H9 (cell line): Measurements from ENCODE around the gene ZBTB7A. TPM values are rescaled to one million over a fixed set of nuclear protein-coding genes. Genes with fewer than 3 reads are reported as not detected.
A peak's percentile ranks its signal among the peaks of the same experiment; 100 is the strongest.

Experiments
- DNase-seq: peaks from one replicate; pipeline ENCODE4 v3.0.0-alpha.2; 2017
- H2AFZ ChIP-seq: one replicate; pipeline ENCODE4 v1.6.1; 2013; ENCODE audit warnings: mild to moderate bottlenecking, low read length, control low read depth, moderate library complexity
- H2AK5ac ChIP-seq: 2 replicates; pipeline ENCODE4 v1.6.1; 2013; ENCODE audit warnings: low read length, control low read depth, mixed read lengths; ENCODE audit not compliant: insufficient read length
- H2BK120ac ChIP-seq: one replicate; pipeline ENCODE4 v1.6.1; 2013; ENCODE audit warnings: low read depth, mild to moderate bottlenecking, low read length, control low read depth, inconsistent platforms; ENCODE audit not compliant: poor library complexity, severe bottlenecking
- H2BK12ac ChIP-seq: 2 replicates; pipeline ENCODE4 v1.6.1; 2013; ENCODE audit warnings: low read length, control low read depth, mixed read lengths, low read depth; ENCODE audit not compliant: insufficient read length
- H2BK15ac ChIP-seq: 2 replicates; pipeline ENCODE4 v1.6.1; 2013; ENCODE audit warnings: low read depth, low read length, control low read depth
- H2BK20ac ChIP-seq: one replicate; pipeline ENCODE4 v1.6.1; 2013; ENCODE audit warnings: low read depth, mild to moderate bottlenecking, low read length, control low read depth, inconsistent platforms; ENCODE audit not compliant: poor library complexity, severe bottlenecking
- H2BK5ac ChIP-seq: 2 replicates; pipeline ENCODE4 v1.6.1; 2013; ENCODE audit warnings: low read length, control low read depth, mixed read lengths; ENCODE audit not compliant: insufficient read length
- H3K14ac ChIP-seq: 2 replicates; pipeline ENCODE4 v1.6.1; 2013; ENCODE audit warnings: low read length, control low read depth; ENCODE audit not compliant: insufficient read depth
- H3K18ac ChIP-seq: 2 replicates; pipeline ENCODE4 v1.6.1; 2013; ENCODE audit warnings: low read depth, mild to moderate bottlenecking, mixed read lengths, low read length, control low read depth; ENCODE audit not compliant: insufficient read length
- H3K23ac ChIP-seq: 2 replicates; pipeline ENCODE4 v1.6.1; 2013; ENCODE audit warnings: low read length, control low read depth, mixed read lengths, low read depth; ENCODE audit not compliant: insufficient read length
- H3K23me2 ChIP-seq: 2 replicates; pipeline ENCODE4 v1.6.1; 2013; ENCODE audit warnings: low read depth, mild to moderate bottlenecking, mixed read lengths, low read length, control low read depth; ENCODE audit not compliant: insufficient read length, poor library complexity, severe bottlenecking
- H3K27ac ChIP-seq: 2 replicates; pipeline ENCODE4 v1.5.1; 2013; ENCODE audit warnings: low read length, control low read depth, mixed read lengths, low read depth; ENCODE audit not compliant: insufficient read length
- H3K27me3 ChIP-seq: 2 replicates; pipeline ENCODE4 v1.6.1; 2013; ENCODE audit warnings: low read length, control low read depth, inconsistent platforms; ENCODE audit not compliant: insufficient read depth
- H3K4ac ChIP-seq: 2 replicates; pipeline ENCODE4 v1.6.1; 2013; ENCODE audit warnings: low read depth, mild to moderate bottlenecking, control low read depth, inconsistent platforms, low read length, moderate library complexity
- H3K4me1 ChIP-seq: 2 replicates; pipeline ENCODE4 v1.6.1; 2013; ENCODE audit warnings: low read length, control low read depth, inconsistent platforms; ENCODE audit not compliant: insufficient read depth
- H3K4me2 ChIP-seq: 2 replicates; pipeline ENCODE4 v1.6.1; 2013; ENCODE audit warnings: low read length, control low read depth, mixed read lengths; ENCODE audit not compliant: insufficient read length, insufficient read depth
- H3K56ac ChIP-seq: 2 replicates; pipeline ENCODE4 v1.6.1; 2013; ENCODE audit warnings: low read depth, mild to moderate bottlenecking, mixed read lengths, low read length, control low read depth; ENCODE audit not compliant: insufficient read length
- H3K79me1 ChIP-seq: 2 replicates; pipeline ENCODE4 v1.6.1; 2013; ENCODE audit warnings: low read depth, mild to moderate bottlenecking, moderate library complexity, low read length, control low read depth, inconsistent platforms; ENCODE audit not compliant: insufficient read depth, poor library complexity, severe bottlenecking
- H3K79me2 ChIP-seq: 2 replicates; pipeline ENCODE4 v1.6.1; 2013; ENCODE audit warnings: low read length, control low read depth, inconsistent platforms; ENCODE audit not compliant: insufficient read depth
- H3K9ac ChIP-seq: 2 replicates; pipeline ENCODE4 v1.6.1; 2013; ENCODE audit warnings: low read length, control low read depth, mixed read lengths; ENCODE audit not compliant: insufficient read length; ENCODE audit errors: extremely low read depth
- H3K9me3 ChIP-seq: one replicate; pipeline ENCODE4 v1.6.1; 2013; ENCODE audit warnings: low read depth, low read length, inconsistent platforms; ENCODE audit not compliant: control insufficient read depth
- H3T11ph ChIP-seq: one replicate; pipeline ENCODE4 v1.6.1; 2013; ENCODE audit warnings: mild to moderate bottlenecking, low read length, control low read depth, inconsistent platforms
- H4K20me1 ChIP-seq: one replicate; pipeline ENCODE4 v1.6.1; 2013; ENCODE audit not compliant: control insufficient read depth, insufficient read length, insufficient read depth
- H4K5ac ChIP-seq: 2 replicates; pipeline ENCODE4 v1.6.1; 2013; ENCODE audit warnings: low read depth, mild to moderate bottlenecking, mixed read lengths, low read length, control low read depth; ENCODE audit not compliant: insufficient read length
- H4K8ac ChIP-seq: replicated peaks from 2 replicates; pipeline ENCODE4 v1.6.1; 2013; ENCODE audit warnings: low read length, control low read depth, mixed read lengths, low read depth; ENCODE audit not compliant: insufficient read length
- H4K91ac ChIP-seq: 2 replicates; pipeline ENCODE4 v1.6.1; 2013; ENCODE audit warnings: low read depth, mild to moderate bottlenecking, moderate library complexity, mixed read lengths, low read length, control low read depth; ENCODE audit not compliant: insufficient read length
- H3K27ac Mint-ChIP-seq, 3 experiments: 2 replicates in 2 of 3; 3 replicates in 1 of 3; pipeline ENCODE4 v1.8.0; 2020 to 2021; ENCODE audit warnings: mixed read lengths in 3 of 3, mild to moderate bottlenecking in 1 of 3, moderate library complexity in 1 of 3
- H3K27me3 Mint-ChIP-seq: 2 replicates; pipeline ENCODE4 v1.8.0; 2021; ENCODE audit warnings: low read depth, mild to moderate bottlenecking, moderate library complexity, mixed read lengths
- H3K36me3 Mint-ChIP-seq, 3 experiments: 2 replicates in 2 of 3; 3 replicates in 1 of 3; pipeline ENCODE4 v1.8.0; 2020 to 2021; ENCODE audit warnings: low read depth in 3 of 3, mixed read lengths in 3 of 3; ENCODE audit not compliant: insufficient read depth in 1 of 3
- H3K4me1 Mint-ChIP-seq, 2 experiments: 2 replicates each; pipeline ENCODE4 v1.8.0; 2020; ENCODE audit warnings: mixed read lengths in 2 of 2
- H3K4me3 Mint-ChIP-seq, 2 experiments: 2 replicates in 1 of 2; 3 replicates in 1 of 2; pipeline ENCODE4 v1.8.0; 2020 to 2021; ENCODE audit warnings: mild to moderate bottlenecking in 2 of 2, mixed read lengths in 2 of 2, moderate library complexity in 1 of 2
- H3K9me3 Mint-ChIP-seq, 2 experiments: 2 replicates in 1 of 2; 3 replicates in 1 of 2; pipeline ENCODE4 v1.8.0; 2020; ENCODE audit warnings: mild to moderate bottlenecking in 2 of 2, mixed read lengths in 2 of 2, moderate library complexity in 1 of 2
- CTCF ChIP-seq: fragments of 200-600 bp; sonication (generic); conservative IDR thresholded peaks from 3 replicates; pipeline ENCODE4 v1.8.0; 2021; ENCODE audit warnings: antibody characterized with exemption, mild to moderate bottlenecking
- WGBS: extraction: QIAGEN DNeasy Blood & Tissue Kit; methylation state at CpG from one replicate; pipeline ENCODE4 v1.1.7; 2013; ENCODE audit warnings: missing lambda C conversion rate, low lambda C conversion rate, mixed read lengths; ENCODE audit not compliant: insufficient read length; ENCODE audit errors: extremely low coverage; 5-methylcytosine and 5-hydroxymethylcytosine counted together
- total RNA-seq: library from RNA; stranded (reverse); gene quantifications from 2 replicates; pipeline ENCODE4 v1.2.1, GENCODE V29; 2021

The ZBTB7A gene
- total RNA-seq, 1 experiment from 2014 or later: 24.9 TPM

- Mint-ChIP-seq H3K27ac (peak overlapping the region in 1 of 3 experiments; percentile 44; a peak in 1 of 7 replicates), H3K4me3 (no peak overlapping the region), H3K36me3 (peaks cover 0 to under 1% (median 0%) of the 10 kb centered on the region in 3 experiments; a peak in 1 of 7 replicates), H3K27me3 (peaks cover 2% of the 10 kb centered on the region; the same call in 1 of the 2 replicates), H3K9me3 (no peaks in the 10 kb centered on the region; a peak in 1 of 5 replicates), H3K4me1 (peaks cover 0 to 7% of the 10 kb centered on the region in 2 experiments; a peak in 2 of 4 replicates)
- no peaks in the 10 kb centered on the region for H3K79me2 ChIP-seq
- no peak overlapping the region for H2BK20ac ChIP-seq
- no peak overlapping the region for H3K14ac ChIP-seq
- no peak overlapping the region for H3T11ph ChIP-seq
- no peak overlapping the region for H3K4me2 ChIP-seq
- no peak overlapping the region for H3K23ac ChIP-seq
- no peak overlapping the region for H3K27ac ChIP-seq
- no peak overlapping the region for H2BK15ac ChIP-seq
- no peak overlapping the region for H2BK120ac ChIP-seq
- no peak overlapping the region for H4K91ac ChIP-seq
- no CpG with 5 or more reads among the region's 28 CpGs for WGBS
- no peak overlapping the region for H2BK5ac ChIP-seq
- H2BK12ac ChIP-seq: no peak overlapping the region
- H2AFZ ChIP-seq: no peak overlapping the region
- H3K23me2 ChIP-seq: no peaks in the 10 kb centered on the region
- H3K9ac ChIP-seq: no peak overlapping the region
- H3K4me1 ChIP-seq: no peaks in the 10 kb centered on the region
- no peaks in the 10 kb centered on the region for H3K9me3 ChIP-seq
- H3K18ac ChIP-seq: no peak overlapping the region
- H4K8ac ChIP-seq: no peak overlapping the region
- H3K79me1 ChIP-seq: no peaks in the 10 kb centered on the region
- DNase-seq: peak; percentile 71
- no peaks in the 10 kb centered on the region for H3K27me3 ChIP-seq
- no peak overlapping the region for H3K4ac ChIP-seq
- no peak overlapping the region for H4K5ac ChIP-seq
- no peak overlapping the region for H2AK5ac ChIP-seq
- TF ChIP-seq CTCF: no peak
- H4K20me1 ChIP-seq: no peaks in the 10 kb centered on the region
- H3K56ac ChIP-seq: no peak overlapping the region
These were observed 17.2 kb upstream of the ZBTB7A start for GRCh38 chr19:4083677-4084546.
